GM10847 (cell line): ENCODE results near the gene SLAIN2.

Experiments
- POLR2A ChIP-seq: IDR thresholded peaks from 2 replicates; pipeline ENCODE4 v1.6.1; 2011; ENCODE audit not compliant: insufficient read length; ENCODE audit errors: extremely low read depth

SLAIN2 gene

GRCh38 chr4:48352793-48353192 is 11.5 kb downstream of the SLAIN2 start:
- TF ChIP-seq POLR2A = no peak

DNA sequence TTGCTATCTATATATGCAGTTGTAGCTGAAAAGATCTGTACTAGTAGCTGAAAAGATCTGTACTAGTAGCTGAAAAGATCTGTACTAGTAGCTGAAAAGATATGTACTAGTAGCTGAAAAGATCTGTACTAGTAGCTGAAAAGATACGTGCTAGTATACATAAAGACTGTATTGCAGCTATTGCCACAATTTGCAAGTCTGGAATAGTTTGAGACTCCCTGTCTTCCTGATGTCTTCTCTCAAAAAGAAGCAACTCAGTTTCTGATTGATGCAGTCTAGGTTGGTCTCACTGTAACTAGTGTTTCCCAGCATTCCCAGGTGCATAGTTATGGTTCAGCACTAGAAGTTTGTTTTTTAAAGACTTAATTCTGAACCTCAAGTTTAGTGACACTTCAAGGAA is 15.0 kb downstream of the SLAIN2 start:
- no peak for TF ChIP-seq POLR2A

DNA sequence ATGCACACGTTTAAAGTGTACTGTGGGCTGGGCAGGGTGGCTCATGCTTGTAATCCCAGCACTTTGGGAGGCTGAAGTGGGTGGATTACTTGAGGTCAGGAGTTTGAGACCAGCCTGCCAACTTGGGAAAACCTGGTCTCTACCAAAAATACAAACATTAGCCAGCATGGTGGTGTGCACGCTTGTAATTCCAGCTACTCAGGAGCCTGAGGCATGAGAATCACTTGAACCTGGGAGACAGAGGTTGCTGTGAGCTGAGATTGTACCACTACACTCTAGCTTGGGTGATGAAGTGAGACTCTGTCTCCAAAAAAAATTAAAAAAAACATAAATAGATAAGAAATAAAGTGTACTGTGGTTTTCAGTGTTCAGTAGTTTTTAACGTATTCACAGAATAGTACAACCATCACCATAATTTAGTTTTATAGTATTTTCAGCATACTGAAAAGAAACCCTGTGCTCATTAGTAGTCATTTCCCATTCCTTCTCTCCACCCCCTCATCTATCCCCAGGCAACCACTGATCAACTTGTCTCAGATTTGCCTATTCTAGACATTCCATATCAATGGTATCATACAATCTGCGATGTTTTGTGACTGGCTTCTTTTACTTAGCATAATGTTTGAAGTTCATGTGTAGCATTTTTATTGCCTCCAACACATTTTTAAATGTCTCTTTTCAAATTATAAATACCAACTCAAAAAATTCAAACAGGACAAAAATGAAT is 19.1 kb downstream of the SLAIN2 start:
- no peak for TF ChIP-seq POLR2A

DNA sequence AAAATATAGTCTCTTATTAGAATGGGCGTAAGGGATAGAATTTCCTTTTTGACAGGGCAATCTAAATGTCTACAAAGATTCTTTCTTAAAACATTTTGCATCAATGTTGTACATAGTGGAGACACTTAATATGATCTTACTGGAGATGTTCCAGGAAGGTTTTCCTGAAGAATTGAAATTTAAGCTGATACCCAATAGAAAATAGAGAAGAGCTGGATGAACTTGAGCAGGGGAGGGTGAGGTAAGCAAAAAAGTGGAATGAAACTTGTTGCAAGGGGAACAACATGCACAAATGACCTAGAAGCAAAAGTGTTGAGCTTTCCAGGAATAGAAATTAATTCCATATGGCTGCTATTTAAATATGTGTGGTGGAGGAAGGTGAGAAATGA is 19.7 kb downstream of the SLAIN2 start:
- no peak for TF ChIP-seq POLR2A

- TF ChIP-seq POLR2A = no peak
Observed at GRCh38 chr4:48366611-48367010, 25.3 kb downstream of the SLAIN2 start.

DNA sequence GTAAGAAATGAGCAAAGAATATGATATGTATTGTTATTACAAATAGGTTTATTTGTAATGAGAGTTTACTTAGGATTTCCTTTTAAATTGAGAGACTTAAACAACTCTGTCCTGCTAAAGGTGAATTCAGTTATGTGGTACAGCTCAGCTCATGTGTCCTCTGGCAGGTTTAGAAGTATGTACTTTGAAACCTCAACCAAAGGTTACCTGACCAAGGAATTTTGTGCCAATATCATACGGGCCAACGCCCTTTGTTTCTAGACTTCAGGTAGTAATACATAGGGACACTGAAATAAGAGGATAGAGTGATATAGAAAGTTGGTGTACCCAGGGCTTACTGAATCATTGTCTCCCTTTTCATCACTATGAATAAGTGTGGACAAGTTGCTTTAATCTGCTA is 25.7 kb downstream of the SLAIN2 start:
- TF ChIP-seq POLR2A = no peak

DNA sequence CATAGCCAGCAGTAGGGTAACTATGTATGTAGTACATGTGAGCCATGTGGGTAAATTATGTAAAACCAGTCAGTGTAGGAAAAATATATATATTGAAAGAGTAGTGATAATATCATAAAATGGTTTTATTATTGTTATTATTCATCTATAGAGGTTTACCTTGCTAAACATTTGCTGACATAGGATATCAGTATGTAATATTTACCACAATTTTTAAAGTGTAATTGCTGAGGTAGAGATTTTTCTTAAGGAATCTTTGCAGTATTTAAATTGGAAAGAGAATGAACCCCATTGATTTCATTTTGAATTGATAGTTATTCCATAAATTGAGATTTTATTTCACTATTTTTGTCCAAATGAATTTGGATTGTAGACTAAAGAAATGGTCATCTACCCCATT is 27.1 kb downstream of the SLAIN2 start:
- TF ChIP-seq POLR2A = no peak

DNA sequence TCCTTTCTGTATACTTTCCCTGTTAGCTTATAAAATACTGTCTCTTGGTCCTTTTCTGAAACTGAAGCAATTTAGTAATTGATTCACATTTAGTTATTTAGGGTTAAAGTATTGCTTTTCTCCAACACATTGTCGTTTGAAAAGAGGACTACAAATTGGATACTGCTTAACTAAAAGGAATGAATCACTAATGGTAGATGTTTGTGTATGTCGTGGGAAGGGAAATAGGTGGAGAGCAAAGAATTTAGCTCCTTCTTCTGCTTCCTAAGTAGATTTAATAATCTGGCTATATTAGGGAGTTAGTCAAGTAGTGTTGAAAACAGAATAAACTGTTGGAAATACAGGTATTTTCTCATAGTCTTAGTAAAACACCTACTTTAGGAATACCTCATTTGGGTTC is 27.9 kb downstream of the SLAIN2 start:
- TF ChIP-seq POLR2A = no peak

DNA sequence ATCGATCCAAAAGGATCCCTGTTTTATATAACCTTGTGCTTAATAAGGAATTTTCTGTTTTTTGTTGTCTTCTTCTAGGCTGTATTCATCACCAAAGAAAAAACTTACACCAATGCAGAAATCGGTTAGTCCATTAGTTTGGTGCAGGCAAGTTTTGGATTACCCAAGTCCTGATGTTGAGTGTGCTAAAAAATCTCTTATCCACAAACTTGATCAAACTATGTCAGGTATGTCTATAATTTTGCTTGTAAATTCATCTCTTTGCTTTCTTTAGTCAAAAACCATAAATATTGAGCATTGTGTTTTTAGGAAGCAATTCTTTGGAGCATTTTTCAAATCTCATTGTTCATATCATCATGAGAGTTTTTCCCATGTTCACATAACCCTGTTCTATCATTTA is 28.4 kb downstream of the SLAIN2 start:
- no peak for TF ChIP-seq POLR2A

- no peak for TF ChIP-seq POLR2A
Observed at GRCh38 chr4:48370260-48371134, 29.2 kb downstream of the SLAIN2 start.

- TF ChIP-seq POLR2A = no peak
Observed at GRCh38 chr4:48372272-48372671, 30.9 kb downstream of the SLAIN2 start.

GRCh38 chr4:48375651-48376304 is 34.4 kb downstream of the SLAIN2 start:
- TF ChIP-seq POLR2A = no peak

DNA sequence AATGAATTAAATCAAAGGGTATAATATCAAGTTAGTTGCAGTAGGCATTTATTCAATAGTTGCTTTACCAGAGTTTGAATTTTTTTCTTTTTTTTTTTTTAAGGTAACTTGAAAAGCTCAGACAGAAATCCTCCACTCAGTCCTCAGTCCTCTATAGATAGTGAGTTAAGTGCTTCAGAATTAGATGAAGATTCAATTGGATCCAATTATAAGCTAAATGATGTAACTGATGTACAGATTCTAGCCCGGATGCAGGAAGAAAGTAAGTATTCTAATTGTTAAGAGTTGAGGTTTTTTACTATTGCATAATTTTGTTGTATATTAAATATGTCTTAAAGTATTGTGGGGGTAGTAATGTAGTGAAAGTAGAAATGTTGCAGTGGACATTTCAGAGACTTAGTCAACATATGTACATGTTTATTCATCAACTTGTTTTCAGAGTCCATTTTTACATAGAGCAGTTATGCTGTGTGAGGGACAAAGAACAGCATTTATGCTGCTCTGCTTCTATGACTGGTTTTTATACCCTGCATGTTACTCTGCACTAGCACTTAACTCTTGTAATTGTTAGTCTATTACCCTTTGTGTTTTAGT is 38.4 kb downstream of the SLAIN2 start:
- TF ChIP-seq POLR2A = no peak

DNA sequence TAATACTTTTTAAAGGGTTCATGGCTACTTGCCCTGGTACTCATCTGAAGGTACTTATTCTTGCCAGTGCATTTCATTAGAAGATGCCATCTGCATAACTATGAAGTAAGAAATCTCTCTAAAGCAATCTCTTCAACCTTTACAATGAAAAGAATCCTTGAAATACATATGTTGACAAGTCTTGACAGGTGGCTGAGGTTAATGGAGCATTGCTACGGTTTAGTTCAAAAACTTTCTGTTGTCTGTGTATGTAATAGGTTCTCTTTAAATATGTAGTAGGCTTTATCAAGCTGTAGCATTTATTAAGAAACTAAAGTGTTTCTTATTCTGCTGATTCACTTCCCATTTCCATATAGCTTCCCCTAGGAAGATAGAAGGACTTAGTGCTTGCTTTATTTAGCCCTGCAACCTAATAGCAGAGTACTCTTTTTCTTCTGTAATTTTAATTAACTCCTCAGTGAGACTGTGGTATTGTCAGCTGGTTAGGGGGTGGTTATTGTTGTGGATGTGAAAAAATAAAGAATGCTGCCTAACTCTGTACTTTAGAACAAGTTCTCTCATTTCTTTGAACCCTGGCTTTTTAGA is 39.3 kb downstream of the SLAIN2 start:
- no peak for TF ChIP-seq POLR2A

GRCh38 chr4:48388525-48389154 is 47.3 kb downstream of the SLAIN2 start:
- no peak for TF ChIP-seq POLR2A
